ENCODE data around the gene SENP3. TPM values are rescaled to one million over a fixed set of nuclear protein-coding genes. Genes with fewer than 3 reads are reported as not detected.
"Not testable (repeated sequence)": the region's sequence is repeated elsewhere in the genome, so short reads cannot be mapped to it uniquely, and the experiment has no call there.

The SENP3 gene
- total RNA-seq, 4 donors from 2014 or later = 62.4 to 73.3 (median 66.3) TPM

DNA sequence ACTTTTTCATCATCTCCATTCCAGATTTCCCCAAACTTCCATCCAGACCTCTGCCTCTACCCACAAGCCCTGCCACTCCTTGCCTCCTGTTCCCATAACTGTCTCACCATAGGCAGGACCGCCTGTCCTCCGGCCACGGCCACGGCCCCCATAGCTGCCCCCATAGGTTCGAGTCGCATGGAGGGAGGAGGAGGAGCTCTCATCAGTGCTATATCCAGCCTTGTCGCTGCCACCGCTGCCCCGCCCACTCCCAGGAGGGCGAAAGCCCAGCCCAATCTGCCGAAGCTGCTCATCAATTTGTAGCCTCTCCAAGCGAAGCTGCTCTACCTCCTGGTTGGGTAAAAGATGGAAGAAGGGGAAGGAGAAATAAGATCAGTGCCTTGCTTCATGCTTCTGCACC, 31.6 kb downstream of the SENP3 start:
- no peak overlapping the region for H3K27ac ChIP-seq
- no peaks in the 10 kb centered on the region for H3K27me3 ChIP-seq
- no peaks in the 10 kb centered on the region for H3K9me3 ChIP-seq
- no peak for TF ChIP-seq POLR2A (IDR thresholded peaks at IDR 0.05)
- TF ChIP-seq, protein P1, sequence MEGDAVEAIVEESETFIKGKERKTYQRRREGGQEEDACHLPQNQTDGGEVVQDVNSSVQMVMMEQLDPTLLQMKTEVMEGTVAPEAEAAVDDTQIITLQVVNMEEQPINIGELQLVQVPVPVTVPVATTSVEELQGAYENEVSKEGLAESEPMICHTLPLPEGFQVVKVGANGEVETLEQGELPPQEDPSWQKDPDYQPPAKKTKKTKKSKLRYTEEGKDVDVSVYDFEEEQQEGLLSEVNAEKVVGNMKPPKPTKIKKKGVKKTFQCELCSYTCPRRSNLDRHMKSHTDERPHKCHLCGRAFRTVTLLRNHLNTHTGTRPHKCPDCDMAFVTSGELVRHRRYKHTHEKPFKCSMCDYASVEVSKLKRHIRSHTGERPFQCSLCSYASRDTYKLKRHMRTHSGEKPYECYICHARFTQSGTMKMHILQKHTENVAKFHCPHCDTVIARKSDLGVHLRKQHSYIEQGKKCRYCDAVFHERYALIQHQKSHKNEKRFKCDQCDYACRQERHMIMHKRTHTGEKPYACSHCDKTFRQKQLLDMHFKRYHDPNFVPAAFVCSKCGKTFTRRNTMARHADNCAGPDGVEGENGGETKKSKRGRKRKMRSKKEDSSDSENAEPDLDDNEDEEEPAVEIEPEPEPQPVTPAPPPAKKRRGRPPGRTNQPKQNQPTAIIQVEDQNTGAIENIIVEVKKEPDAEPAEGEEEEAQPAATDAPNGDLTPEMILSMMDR (IDR thresholded peaks at IDR 0.05) = no peak
- H3K4me3 ChIP-seq (replicated peaks in 1 of 3) = no peak overlapping the region
- H3K4me1 ChIP-seq = peaks cover 10 to 14% of the 10 kb centered on the region in 2 donors
- WGBS, 2 donors = 87 to 89% methylated on average over 12 of the region's 12 CpGs
- intact Hi-C loops (cut with DNase I) = no loop called here
- no peak for DNase-seq
- peaks cover 63 to 65% of the 10 kb centered on the region in 2 donors for H3K36me3 ChIP-seq

DNA sequence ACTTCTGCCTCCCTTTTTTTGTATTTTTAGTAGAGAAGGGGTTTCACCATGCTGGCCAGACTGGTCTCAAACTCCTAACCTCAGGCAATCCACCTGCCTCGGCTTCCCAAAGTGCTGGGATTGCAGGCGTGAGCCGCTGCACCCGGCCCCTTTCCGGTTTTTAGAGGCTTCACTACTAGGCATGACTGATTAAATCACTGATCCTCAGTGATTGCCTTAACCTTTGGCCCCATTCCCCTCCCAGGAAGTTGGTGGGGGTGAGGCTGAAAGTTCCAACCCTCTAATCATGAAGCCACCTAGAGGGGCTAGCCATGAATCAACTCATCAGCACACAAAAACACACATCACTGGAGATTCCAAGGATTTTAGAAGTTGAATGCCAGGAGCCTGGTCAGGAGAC, 35.8 kb downstream of the SENP3 start:
- H3K4me3 ChIP-seq (replicated peaks in 1 of 3); DNase-seq; intact Hi-C loops (cut with DNase I); H3K9me3 ChIP-seq; H3K27me3 ChIP-seq; H3K4me1 ChIP-seq; H3K27ac ChIP-seq: not testable (repeated sequence)
- WGBS, 2 donors = 81 to 93% methylated on average over 3 to 4 of the region's 5 CpGs
- H3K36me3 ChIP-seq = peaks cover 90 to 94% of the 10 kb centered on the region in 2 donors

DNA sequence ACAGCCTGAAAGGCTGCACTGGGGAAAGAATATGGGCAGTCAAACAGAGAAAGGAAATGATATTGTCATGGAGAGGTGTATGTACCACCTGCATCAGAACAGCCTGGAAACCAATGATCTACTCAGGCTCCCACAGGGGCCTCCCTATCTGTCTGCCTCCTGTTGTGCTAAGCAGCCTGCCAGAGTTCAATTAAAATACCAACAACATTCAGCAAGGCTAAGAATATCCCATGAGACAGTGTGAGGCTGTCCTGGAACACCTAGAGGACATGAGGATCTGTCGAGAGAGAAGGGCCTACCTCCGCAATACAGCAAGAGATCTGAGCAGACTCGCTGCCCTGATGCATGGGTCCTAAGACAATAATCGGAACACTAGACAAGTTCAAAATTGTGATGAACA, 44.6 kb downstream of the SENP3 start:
- no peaks in the 10 kb centered on the region for H3K27me3 ChIP-seq
- intact Hi-C loops (cut with DNase I) = no loop called here
- no peak overlapping the region for H3K4me3 ChIP-seq (replicated peaks in 1 of 3)
- TF ChIP-seq, protein P1 (IDR thresholded peaks at IDR 0.05) = no peak
- TF ChIP-seq POLR2A (IDR thresholded peaks at IDR 0.05) = no peak
- H3K27ac ChIP-seq = no peak overlapping the region
- peaks cover 29 to 38% of the 10 kb centered on the region in 2 donors for H3K36me3 ChIP-seq
- H3K4me1 ChIP-seq = peaks cover under 1% of the 10 kb centered on the region in 2 donors
- H3K9me3 ChIP-seq = no peaks in the 10 kb centered on the region
- WGBS, 2 donors = 95 to 98% methylated on average over 4 of the region's 4 CpGs
- DNase-seq = no peak

DNA sequence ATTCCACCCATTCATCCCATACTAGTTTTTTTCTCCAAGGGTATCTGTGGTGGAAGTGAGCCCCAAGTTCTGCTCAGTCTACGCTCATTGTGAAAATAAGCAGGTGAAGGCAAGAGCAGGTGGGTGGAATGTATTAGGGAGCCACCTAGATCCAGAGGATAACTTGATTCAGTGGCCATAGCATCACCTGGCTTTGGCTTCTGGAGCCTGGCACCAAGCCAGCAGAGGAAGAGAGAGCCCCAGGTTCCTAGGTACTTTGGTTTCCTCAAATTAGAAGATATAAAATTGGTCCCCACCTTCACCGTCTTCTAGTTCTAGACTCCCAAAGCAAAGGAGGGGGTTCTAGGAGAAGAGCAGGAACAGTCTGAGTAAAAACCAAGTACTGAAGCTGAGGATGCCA, 48.9 kb downstream of the SENP3 start:
- intact Hi-C loops (cut with DNase I) = no loop called here

DNA sequence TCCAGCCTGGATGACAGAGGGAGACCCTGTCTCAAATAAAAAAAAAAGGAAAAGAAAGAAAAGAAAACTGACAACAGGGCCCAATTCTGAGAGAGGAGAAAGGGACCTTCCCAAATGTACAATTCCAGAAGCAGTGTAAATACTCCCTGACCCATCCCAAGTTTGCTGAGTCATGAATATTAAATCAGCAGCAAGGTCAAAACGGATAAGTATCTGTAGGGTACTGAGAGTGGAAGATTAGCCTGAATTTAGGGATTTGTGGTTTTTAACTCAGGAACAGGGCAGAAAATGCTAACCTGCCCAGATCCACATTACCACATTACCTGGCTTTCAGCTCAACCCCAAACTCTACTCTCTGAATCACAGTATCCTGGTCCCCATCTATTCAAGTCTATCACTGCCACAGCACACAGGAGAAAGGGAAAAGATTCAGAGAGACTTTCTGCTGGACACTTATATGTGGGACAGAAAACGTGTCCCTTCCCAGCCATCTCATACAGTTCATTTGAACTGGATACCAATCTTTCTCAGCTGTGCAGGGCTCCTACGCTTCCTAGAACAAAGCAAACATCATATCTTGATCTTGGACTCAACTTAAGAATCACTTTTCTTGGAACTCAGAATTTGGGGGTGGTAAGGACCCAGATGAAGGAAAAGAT, 50.0 kb downstream of the SENP3 start:
- Histone ChIP-seq H3K36me3 (no peaks in the 10 kb centered on the region), H3K27me3 (no peaks in the 10 kb centered on the region), H3K9me3 (no peaks in the 10 kb centered on the region), H3K4me1 (peaks cover 26 to 30% of the 10 kb centered on the region in 2 donors), H3K27ac (no peak overlapping the region), H3K4me3 (replicated peaks in 1 of 3) (no peak overlapping the region)
- intact Hi-C loops (cut with DNase I) = no loop called here
- DNase-seq = no peak
- 69 to 88% methylated on average over 3 of the region's 3 CpGs for WGBS, 2 donors
- no peak for TF ChIP-seq POLR2A (IDR thresholded peaks at IDR 0.05)
- TF ChIP-seq, protein P1 (IDR thresholded peaks at IDR 0.05) = no peak

More for the DNA sequence above, 48.9 kb downstream of the SENP3 start:
- Histone ChIP-seq H3K4me3 (replicated peaks in 1 of 3) (no peak overlapping the region), H3K9me3 (no peaks in the 10 kb centered on the region), H3K36me3 (no peaks in the 10 kb centered on the region), H3K27ac (no peak overlapping the region), H3K27me3 (no peaks in the 10 kb centered on the region), H3K4me1 (peaks cover 26 to 29% of the 10 kb centered on the region in 2 donors)
- TF ChIP-seq, protein P1 (IDR thresholded peaks at IDR 0.05) = no peak
- no peak for TF ChIP-seq POLR2A (IDR thresholded peaks at IDR 0.05)
- DNase-seq = no peak
- WGBS, 2 donors = 94 to 98% methylated on average over 2 of the region's 2 CpGs
